ENCODE measurements around the gene AFG3L2.

Gene AFG3L2

DNA sequence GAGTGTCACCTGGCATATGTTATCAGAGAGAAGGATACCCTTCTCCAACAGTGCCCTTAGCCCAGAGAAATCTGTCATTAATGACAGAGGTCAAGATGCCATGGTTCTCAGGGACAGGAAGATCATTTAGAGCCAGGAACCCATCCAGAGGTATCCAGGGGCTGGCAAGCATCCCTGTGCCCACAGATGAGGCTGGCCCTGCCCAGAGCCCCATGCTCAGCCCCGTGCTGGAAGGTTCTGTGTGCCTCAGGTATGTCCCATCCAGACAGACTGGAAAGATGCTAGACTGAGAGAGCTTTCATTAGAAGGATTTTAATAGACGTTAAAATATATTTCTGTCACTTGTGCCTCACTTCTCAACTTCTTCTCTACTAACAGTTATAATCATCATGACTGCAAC, 77.2 kb downstream of the AFG3L2 start:
- no peak for DNase-seq

DNA sequence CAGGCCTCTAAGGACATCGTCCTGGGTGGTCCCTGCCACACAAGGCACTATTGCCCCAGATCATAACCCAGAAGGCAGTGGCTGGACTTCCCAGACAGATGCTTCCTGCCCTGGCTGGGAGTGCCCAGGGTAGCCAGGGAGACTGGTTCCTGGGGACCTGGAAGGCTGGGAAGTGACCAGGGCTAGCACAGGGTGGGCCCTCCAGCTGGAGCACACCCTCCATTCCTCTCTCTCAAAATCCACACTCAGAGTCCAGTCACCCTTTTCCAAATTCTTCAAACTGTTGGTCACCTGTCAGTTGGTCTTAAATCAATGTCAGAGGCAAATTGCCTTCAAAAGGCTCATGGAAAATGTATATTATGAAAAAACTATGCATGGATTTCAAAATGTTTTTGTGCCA, 80.6 kb downstream of the AFG3L2 start:
- DNase-seq = no peak

- DNase-seq = no peak
These were observed 81.0 kb downstream of the AFG3L2 start for GRCh38 chr18:12296087-12296403.

DNA sequence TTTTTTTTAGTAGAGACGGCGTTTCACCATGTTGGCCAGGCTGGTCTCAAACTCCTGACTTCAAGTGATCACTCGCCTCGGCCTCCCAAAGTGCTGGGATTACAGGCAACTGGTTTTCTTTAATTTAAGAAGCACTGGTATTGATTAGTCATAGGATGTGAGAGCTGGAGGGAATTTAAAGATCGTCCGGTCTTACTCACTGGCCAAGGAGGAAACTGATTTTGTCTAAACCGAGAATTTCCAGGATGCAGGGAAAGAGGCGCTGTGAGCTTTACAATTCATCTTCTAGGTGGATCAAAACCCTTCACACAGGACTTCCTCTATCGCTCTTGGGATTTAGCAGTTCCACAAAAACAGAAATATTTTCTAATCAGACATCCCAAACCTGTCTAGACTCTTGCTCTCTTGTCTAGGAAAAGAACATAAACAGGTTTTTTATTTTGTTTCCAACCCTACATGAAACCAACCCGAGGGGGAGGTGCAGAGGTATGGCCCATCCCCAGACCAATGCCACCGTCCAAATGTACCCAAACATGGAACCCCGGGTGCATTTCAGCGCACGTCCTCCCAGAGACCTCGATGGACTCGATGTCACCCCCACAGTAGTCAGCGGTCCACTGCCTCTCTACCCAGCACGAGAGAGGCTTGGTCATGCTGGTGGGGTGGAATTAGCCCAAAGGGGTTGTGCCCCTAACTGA, 81.5 kb downstream of the AFG3L2 start:
- DNase-seq = no peak

DNA sequence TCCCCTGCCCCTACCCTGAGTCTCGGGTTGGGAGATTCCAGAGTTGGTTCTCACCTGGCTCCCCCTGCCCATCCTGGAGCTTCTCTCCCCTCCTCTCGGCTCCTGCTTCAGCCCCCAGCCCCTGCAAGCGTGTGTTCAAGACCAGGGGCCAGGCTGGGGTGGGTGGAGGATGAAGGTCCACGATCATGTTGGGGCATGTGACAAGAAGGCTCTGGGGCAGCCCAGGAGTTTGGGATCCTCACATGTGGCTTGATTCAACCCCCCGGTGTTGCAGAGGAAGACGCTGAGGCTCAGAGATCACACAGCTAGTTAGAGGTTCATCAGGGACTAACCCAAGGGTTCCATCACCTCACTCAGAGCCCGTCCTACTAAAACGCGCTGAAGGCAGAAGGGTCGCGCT, 83.2 kb downstream of the AFG3L2 start:
- DNase-seq = no peak

- DNase-seq = no peak
These were observed 85.3 kb downstream of the AFG3L2 start for GRCh38 chr18:12291690-12292089.

- no peak for DNase-seq
These were observed 85.9 kb downstream of the AFG3L2 start for GRCh38 chr18:12291161-12291560.

GRCh38 chr18:12290086-12290485, 86.9 kb downstream of the AFG3L2 start:
- no peak for DNase-seq

DNA sequence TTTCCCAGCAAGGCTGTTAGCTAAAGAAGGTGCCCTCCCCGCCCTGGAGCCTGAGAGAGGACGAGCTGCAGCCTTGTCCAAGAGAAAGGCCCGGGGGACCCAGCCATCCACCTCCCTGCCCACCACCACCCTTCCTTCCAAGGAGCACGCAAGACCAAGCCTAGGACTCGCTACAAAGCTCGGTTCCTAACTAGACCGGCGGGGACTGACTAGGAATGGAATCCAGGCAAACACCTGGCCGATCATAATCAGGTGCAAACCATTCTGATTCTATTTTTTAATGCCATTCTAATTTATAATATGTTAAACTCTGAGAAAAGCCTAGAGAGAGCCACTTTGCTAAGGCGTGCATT, 88.6 kb downstream of the AFG3L2 start:
- no peak for DNase-seq

- no peak for DNase-seq
These were observed 89.2 kb downstream of the AFG3L2 start for GRCh38 chr18:12287684-12288402.

DNA sequence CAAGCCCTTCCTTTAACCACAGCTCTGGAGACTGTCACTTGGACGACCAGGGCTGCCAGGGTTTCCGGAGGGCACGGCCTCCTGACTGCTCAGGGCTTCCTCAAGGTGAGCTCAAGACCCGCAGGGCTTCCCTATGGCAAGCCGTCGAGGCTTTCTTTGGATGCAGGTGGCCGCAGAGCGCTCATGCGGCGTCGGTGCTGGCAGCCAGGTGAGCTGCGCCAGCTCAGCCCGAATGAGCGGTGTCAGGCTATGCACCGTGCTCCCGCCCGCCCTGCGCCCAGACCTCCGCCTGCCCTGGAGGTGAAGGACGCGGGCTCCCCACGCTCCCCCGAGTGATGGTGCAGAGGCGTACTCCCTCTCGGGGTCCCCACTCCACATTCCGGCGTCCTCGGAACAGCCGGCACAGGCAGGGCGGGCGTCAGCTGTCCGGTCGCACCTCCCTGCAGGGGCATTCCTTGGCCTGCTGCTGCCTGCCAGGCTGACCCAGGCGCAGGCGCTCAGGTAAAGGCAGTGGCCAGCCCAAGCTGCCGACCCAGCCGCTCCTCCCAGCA, 89.8 kb downstream of the AFG3L2 start:
- DNase-seq = no peak

GRCh38 chr18:12283666-12284065, 93.4 kb downstream of the AFG3L2 start:
- DNase-seq = no peak

DNA sequence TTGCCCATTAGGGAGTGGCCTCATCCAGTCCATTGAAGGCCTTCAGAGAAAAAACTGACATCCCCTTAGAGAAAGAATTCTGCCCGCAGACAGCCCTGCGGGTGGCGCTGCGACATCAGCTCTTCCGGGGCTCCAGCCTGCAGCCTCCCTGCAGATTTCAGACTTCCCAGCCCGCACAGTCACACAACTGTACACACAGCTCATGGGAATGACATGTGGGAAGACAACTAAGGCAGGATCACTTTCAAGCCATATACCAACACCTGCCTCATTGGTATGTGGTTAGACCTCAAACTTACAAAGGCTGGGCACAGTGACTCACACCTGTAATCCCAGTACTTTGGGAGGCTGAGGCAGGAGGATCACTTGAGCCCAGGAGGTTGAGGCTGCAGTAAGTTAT, 93.8 kb downstream of the AFG3L2 start:
- DNase-seq = no peak

- no peak for DNase-seq
These were observed 94.5 kb downstream of the AFG3L2 start for GRCh38 chr18:12282442-12283039.

DNA sequence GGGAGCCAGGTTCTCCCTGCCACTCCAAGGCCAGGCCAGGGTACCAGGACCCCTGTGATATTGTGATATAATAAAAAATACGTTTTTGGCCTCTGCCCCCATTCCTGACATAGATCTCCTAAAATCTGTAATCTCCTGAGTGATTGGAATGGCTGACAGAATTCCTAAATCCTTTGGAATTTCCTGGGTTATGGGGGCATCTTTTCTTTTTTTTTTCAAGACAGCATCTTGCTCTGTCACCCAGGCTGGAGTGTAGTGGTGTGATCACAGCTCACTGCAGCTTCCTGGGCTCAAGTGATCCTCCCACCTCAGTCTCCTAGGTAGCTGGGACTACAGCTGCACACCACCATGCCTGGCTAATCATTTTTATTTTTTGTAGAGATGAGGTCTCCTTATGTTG, 95.2 kb downstream of the AFG3L2 start:
- no peak for DNase-seq

DNA sequence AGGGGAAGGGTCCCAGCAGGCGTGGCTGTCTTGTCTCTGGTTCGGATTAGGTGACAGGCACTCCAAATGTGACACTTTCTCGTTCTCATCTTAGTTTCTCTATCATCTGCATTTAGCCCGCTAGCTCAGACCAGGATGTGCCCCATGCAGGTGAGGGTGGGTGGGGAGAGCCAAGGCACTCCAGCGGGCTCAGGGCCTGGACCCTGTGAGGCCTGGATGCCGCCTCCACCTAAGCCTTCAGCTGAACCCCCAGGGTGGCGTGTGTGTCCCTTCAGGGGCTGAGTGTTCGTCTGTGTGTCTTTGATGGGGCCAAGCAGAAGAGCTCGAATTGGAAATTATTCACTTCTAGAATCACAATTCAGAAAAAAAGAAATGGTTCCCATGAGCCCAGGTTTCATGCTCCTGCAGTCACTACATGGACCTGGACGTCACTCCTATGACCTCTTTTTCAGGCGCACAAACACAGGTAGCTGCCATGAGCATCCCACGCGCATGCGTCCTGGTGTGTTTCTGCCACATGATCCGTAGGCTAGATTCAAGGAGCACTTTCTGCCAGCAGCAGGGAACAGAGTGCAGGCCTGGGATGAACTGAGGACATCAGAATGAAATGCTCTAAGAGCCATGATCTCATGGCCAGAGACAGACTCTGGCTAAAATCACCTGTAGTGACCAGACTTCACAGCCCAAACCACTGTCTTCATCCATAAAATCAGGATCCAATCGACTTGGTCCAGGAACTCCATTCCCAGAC, 97.1 kb downstream of the AFG3L2 start:
- no peak for DNase-seq
